ENCODE results near the gene CD48.

- TF ChIP-seq YY1 (IDR thresholded peaks at IDR 0.05) (no peak), RXRA (IDR thresholded peaks at IDR 0.05) (no peak), CTCF (IDR thresholded peaks at IDR 0.05; ENCODE audit: low read depth, low read length, missing input control) (no peak)
Measured at GRCh38 chr1:160631983-160632625, 79.5 kb downstream of the CD48 start.

Data from liver (tissue), 3 donors.